UCSD-AML1 (cell line): ENCODE measurements around the gene NUDT8.
"Not testable (repeated sequence)": the region's sequence is repeated elsewhere in the genome, so short reads cannot be mapped to it uniquely, and the experiment has no call there.

Experiments used
- DNase-seq: peaks from one replicate; lab custom pipeline; 2025; ENCODE audit not compliant: unreplicated experiment; lab: John Stamatoyannopoulos, UW

Gene NUDT8

GRCh38 chr11:67594480-67594879 lies 35.3 kb downstream of the NUDT8 start:
- DNase-seq, result no peak

- DNase-seq, result no peak
Measured at GRCh38 chr11:67593565-67593905, 36.2 kb downstream of the NUDT8 start.

- no peak for DNase-seq
Measured at GRCh38 chr11:67592880-67593564, 36.7 kb downstream of the NUDT8 start.

GRCh38 chr11:67588899-67589415 lies 40.8 kb downstream of the NUDT8 start:
- not testable (repeated sequence) for DNase-seq

- DNase-seq, result no peak
Measured at GRCh38 chr11:67588136-67588503, 41.6 kb downstream of the NUDT8 start.

- DNase-seq, result no peak
Measured at GRCh38 chr11:67586568-67587250, 43.0 kb downstream of the NUDT8 start.

GRCh38 chr11:67585911-67586310 lies 43.8 kb downstream of the NUDT8 start:
- no peak for DNase-seq

- no peak for DNase-seq
Measured at GRCh38 chr11:67584881-67585873, 44.6 kb downstream of the NUDT8 start.

- peak; percentile 37 for DNase-seq
Measured at GRCh38 chr11:67584205-67584880, 45.4 kb downstream of the NUDT8 start.

- DNase-seq, result peak; percentile 78
Measured at GRCh38 chr11:67583247-67584204, 46.2 kb downstream of the NUDT8 start, which contains the start of gene GSTP1. GSTP1 (plus strand) TSS chr11:67583812; CDS start chr11:67583844, 32 bp downstream.

- no peak for DNase-seq
Measured at GRCh38 chr11:67582011-67582410, 47.7 kb downstream of the NUDT8 start.

GRCh38 chr11:67581469-67581868 lies 48.3 kb downstream of the NUDT8 start:
- no peak for DNase-seq

- DNase-seq, result no peak
Measured at GRCh38 chr11:67577951-67578350, 51.8 kb downstream of the NUDT8 start.
